ENCODE data around the gene HADHA. TPM values are rescaled to one million over a fixed set of nuclear protein-coding genes. Genes with fewer than 3 reads are reported as not detected.

Gene HADHA
- total and polyA plus RNA-seq, 2 donors (not counting 3 experiments of a cell fraction or from before 2014, with no cell fraction given): 79.4 to 158 TPM

DNA sequence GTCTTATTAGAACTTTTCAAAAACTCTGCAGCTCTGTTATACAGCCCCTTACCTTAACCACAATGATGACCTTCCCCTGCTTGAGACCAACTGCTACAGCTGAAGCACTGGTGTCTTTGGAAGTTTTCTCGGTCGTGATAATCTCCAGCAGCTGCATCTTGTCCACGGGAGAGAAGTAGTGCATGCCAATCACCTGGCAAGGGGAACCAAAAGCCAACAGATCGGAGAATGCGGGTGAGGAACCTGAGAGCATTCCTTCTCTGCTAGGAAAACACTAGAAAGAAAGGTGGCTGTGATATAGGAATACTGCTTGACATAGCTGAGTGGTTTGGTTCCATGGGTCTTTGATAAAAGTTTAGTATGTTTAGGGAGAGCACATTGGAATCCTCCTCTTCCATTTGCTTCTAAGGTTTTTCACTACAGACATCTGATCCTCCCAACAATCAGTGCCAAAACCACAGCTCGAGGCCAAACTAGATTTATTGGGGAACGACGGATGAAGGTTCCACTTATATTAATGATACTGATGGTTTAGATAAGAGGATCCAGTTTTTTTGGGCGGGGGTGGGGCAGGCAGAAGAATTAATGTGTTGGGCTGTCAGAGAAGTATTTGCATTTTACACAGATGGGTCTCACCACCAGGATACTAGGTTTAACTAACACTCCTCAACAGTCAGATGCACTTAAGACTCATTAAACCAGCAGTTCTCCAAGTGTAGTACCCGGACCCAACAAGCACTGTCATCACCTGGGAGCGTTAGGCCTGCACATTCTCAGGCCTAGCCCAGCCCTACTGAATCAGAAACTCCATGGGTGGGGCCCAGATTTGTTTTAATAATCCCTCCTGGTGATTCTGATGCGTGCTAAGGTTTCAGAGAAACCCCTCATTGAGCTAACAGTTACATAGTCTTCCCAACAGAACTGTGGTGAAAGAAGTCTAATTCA, 49.1 kb downstream of the HADHA start:
- intact Hi-C loops (cut with micrococcal nuclease): no loop called here
- BruUV-seq (replicated peaks): no TSS peak
- H2AFZ ChIP-seq (ENCODE audit: low read depth, low read length): no peak overlapping the region
- no peak for DNase-seq (ENCODE audit: low read depth, low spot score)
- no peak overlapping the region for H3K27ac ChIP-seq (ENCODE audit: insufficient read depth, low read depth, low read length)
- no peaks in the 10 kb centered on the region for H3K27me3 ChIP-seq (ENCODE audit: control insufficient read depth in 2 of 2, insufficient read depth in 2 of 2, low read length in 2 of 2)
- H3K9me1 ChIP-seq (replicated peaks; ENCODE audit: control insufficient read depth, extremely low read depth, insufficient read depth, low read length): no peaks in the 10 kb centered on the region
- ChIA-PET CTCF (no interaction called here), POLR2A (no interaction called here)
- H3K9me3 ChIP-seq (replicated peaks; ENCODE audit: control insufficient read depth, insufficient read depth, low read length): no peaks in the 10 kb centered on the region
- no peak for FAIRE-seq
- no peaks in the 10 kb centered on the region for H4K20me1 ChIP-seq (replicated peaks; ENCODE audit: control insufficient read depth, extremely low read depth, insufficient read depth, low read length)
- peaks cover 23 to 38% of the 10 kb centered on the region in 2 experiments for H3K36me3 ChIP-seq (ENCODE audit: control insufficient read depth in 2 of 2, extremely low read depth in 1 of 2, insufficient read depth in 2 of 2, low read length in 2 of 2)
- dilution Hi-C loops (cut with MboI; ENCODE audit: extremely low pct_ligation_motif_present, low sequenced_read_pairs): no loop called here
- no peak overlapping the region for H3K4me3 ChIP-seq (replicated peaks in 1 of 3; ENCODE audit: insufficient read depth in 1 of 3, low read depth in 1 of 3, low read length in 3 of 3)
- no peaks in the 10 kb centered on the region for H3K4me1 ChIP-seq (ENCODE audit: control insufficient read depth, extremely low read depth, insufficient read depth, low read length)
- TF ChIP-seq, protein P1, sequence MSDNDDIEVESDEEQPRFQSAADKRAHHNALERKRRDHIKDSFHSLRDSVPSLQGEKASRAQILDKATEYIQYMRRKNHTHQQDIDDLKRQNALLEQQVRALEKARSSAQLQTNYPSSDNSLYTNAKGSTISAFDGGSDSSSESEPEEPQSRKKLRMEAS (IDR thresholded peaks at IDR 0.05; ENCODE audit: insufficient read depth, insufficient read length): no peak
- TF ChIP-seq, protein P2, sequence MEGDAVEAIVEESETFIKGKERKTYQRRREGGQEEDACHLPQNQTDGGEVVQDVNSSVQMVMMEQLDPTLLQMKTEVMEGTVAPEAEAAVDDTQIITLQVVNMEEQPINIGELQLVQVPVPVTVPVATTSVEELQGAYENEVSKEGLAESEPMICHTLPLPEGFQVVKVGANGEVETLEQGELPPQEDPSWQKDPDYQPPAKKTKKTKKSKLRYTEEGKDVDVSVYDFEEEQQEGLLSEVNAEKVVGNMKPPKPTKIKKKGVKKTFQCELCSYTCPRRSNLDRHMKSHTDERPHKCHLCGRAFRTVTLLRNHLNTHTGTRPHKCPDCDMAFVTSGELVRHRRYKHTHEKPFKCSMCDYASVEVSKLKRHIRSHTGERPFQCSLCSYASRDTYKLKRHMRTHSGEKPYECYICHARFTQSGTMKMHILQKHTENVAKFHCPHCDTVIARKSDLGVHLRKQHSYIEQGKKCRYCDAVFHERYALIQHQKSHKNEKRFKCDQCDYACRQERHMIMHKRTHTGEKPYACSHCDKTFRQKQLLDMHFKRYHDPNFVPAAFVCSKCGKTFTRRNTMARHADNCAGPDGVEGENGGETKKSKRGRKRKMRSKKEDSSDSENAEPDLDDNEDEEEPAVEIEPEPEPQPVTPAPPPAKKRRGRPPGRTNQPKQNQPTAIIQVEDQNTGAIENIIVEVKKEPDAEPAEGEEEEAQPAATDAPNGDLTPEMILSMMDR (IDR thresholded peaks at IDR 0.05; ENCODE audit: extremely low read depth in 1 of 2, insufficient read depth in 1 of 2, low read depth in 1 of 2, low read length in 2 of 2): no peak
- no peak overlapping the region for H3K4me2 ChIP-seq (ENCODE audit: insufficient read depth, low read length)
- no peaks in the 10 kb centered on the region for H3K79me2 ChIP-seq (ENCODE audit: control insufficient read depth, insufficient read depth, low read length)
- H3K9ac ChIP-seq (replicated peaks; ENCODE audit: extremely low read depth, insufficient read depth, low read length): no peak overlapping the region
